T-helper 17 cell (primary cell): ENCODE results near the gene TK1. TPM values are rescaled to one million over a fixed set of nuclear protein-coding genes. Genes with fewer than 3 reads are reported as not detected.

Source experiments
- ATAC-seq: fragments of 150-1000 bp; cut with Tn5 transposase; 2 replicates; pipeline ENCODE4 v1.10.0; 2021; ENCODE audit warnings: mild to moderate bottlenecking, moderate library complexity
- DNase-seq, 3 donors: peaks; one replicate each; pipeline versions ENCODE4 v3.0.0 to v3.0.0-alpha.2; 2020 to 2021
- H3K9me3 ChIP-seq: one replicate; pipeline ENCODE4 v1.7.0; 2013; ENCODE audit warnings: low read length, mild to moderate bottlenecking; ENCODE audit not compliant: control insufficient read depth, poor library complexity, severe bottlenecking
- H3K27ac Mint-ChIP-seq: one replicate; pipeline ENCODE4 v1.8.0; 2022; ENCODE audit warnings: mild to moderate bottlenecking, moderate library complexity, mixed read lengths
- H3K27me3 Mint-ChIP-seq: one replicate; pipeline ENCODE4 v1.8.0; 2022; ENCODE audit warnings: mixed read lengths
- H3K36me3 Mint-ChIP-seq: one replicate; pipeline ENCODE4 v1.8.0; 2022; ENCODE audit warnings: low read depth, mixed read lengths
- H3K4me1 Mint-ChIP-seq: one replicate; pipeline ENCODE4 v1.8.0; 2022; ENCODE audit warnings: mild to moderate bottlenecking, mixed read lengths
- H3K4me3 Mint-ChIP-seq: one replicate; pipeline ENCODE4 v1.8.0; 2022; ENCODE audit warnings: mild to moderate bottlenecking, moderate library complexity, mixed read lengths
- total RNA-seq, 4 donors: library from RNA in 2 of 4; stranded (reverse) in 2 of 4; gene quantifications; one replicate each; pipeline ENCODE4 v1.2.3 and lab custom pipeline; 2022 to 2026

TK1 gene
- total RNA-seq, 2 donors from 2014 or later, result 0.42 to 1.2 TPM

GRCh38 chr17:78134899-78135385 is 51.9 kb downstream of the TK1 start:
- H3K9me3 ChIP-seq, result no peaks in the 10 kb centered on the region
- ATAC-seq, result no peak
- Mint-ChIP-seq H3K36me3 (peaks cover 11% of the 10 kb centered on the region), H3K4me1 (peaks cover 62% of the 10 kb centered on the region), H3K4me3 (peak overlapping the region; percentile 9), H3K27me3 (no peaks in the 10 kb centered on the region), H3K27ac (peak overlapping the region; percentile 98)
- DNase-seq, result no peak

- Mint-ChIP-seq H3K36me3 (peaks cover 11% of the 10 kb centered on the region), H3K27ac (peak overlapping the region; percentile 98), H3K4me1 (peaks cover 65% of the 10 kb centered on the region), H3K4me3 (peak overlapping the region; percentile 99), H3K27me3 (no peaks in the 10 kb centered on the region)
- DNase-seq (peak; percentile 62 to 72 (median 71)), ATAC-seq (peak; percentile 43)
- H3K9me3 ChIP-seq, result no peaks in the 10 kb centered on the region
Observed at GRCh38 chr17:78133971-78134898, 52.6 kb downstream of the TK1 start.

- no peaks in the 10 kb centered on the region for H3K27me3 Mint-ChIP-seq
- peaks cover 11% of the 10 kb centered on the region for H3K36me3 Mint-ChIP-seq
- DNase-seq, result no peak
- peaks cover 61% of the 10 kb centered on the region for H3K4me1 Mint-ChIP-seq
- H3K9me3 ChIP-seq, result no peaks in the 10 kb centered on the region
- peak overlapping the region; percentile 98 for H3K27ac Mint-ChIP-seq
- ATAC-seq, result no peak
- peak overlapping the region; percentile 99 for H3K4me3 Mint-ChIP-seq
Observed at GRCh38 chr17:78133179-78133951, 53.5 kb downstream of the TK1 start.

GRCh38 chr17:78132767-78133178 is 54.1 kb downstream of the TK1 start:
- ATAC-seq, result no peak

DNA sequence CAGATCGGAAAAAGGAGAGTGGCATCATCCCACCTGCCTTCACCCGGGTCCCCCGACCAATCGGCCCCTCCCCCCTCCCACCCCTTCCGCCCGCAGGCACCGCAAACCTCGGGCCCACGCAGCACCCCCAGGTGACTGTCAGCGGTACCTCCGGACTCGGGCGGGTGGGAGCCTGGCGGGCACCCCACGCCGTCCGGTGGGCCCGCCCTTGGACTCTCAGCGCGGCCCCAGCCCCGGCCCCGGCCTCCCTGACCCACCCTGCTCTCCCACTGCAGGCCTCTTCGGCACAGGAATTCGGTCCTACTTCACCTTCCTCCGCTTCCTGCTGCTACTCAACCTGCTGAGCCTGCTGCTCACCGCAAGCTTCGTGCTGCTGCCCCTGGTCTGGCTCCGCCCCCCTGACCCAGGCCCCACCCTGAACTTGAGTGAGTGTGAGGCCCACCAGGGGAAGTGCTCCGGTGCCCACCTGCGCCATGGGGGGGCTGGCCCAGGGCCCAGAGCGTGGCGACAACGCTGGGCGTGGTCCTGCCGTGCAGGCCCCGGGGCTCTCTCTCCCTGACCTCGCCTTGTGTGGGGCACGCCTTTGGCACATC is 54.7 kb downstream of the TK1 start:
- H3K27me3 Mint-ChIP-seq, result no peaks in the 10 kb centered on the region
- ATAC-seq, result peak; percentile 5
- H3K9me3 ChIP-seq, result no peaks in the 10 kb centered on the region
- H3K36me3 Mint-ChIP-seq, result peaks cover 11% of the 10 kb centered on the region
- H3K4me3 Mint-ChIP-seq, result peak overlapping the region; percentile 99
- peak overlapping the region; percentile 98 for H3K27ac Mint-ChIP-seq
- DNase-seq, result peak; percentile 40 to 54 (median 44)
- peaks cover 59% of the 10 kb centered on the region for H3K4me1 Mint-ChIP-seq

More at GRCh38 chr17:78132767-78133178, 54.1 kb downstream of the TK1 start:
- H3K27me3 Mint-ChIP-seq, result no peaks in the 10 kb centered on the region
- peak overlapping the region; percentile 99 for H3K4me3 Mint-ChIP-seq
- peaks cover 62% of the 10 kb centered on the region for H3K4me1 Mint-ChIP-seq
- peak overlapping the region; percentile 98 for H3K27ac Mint-ChIP-seq
- H3K36me3 Mint-ChIP-seq, result peaks cover 11% of the 10 kb centered on the region
- H3K9me3 ChIP-seq, result no peaks in the 10 kb centered on the region
- no peak for DNase-seq

DNA sequence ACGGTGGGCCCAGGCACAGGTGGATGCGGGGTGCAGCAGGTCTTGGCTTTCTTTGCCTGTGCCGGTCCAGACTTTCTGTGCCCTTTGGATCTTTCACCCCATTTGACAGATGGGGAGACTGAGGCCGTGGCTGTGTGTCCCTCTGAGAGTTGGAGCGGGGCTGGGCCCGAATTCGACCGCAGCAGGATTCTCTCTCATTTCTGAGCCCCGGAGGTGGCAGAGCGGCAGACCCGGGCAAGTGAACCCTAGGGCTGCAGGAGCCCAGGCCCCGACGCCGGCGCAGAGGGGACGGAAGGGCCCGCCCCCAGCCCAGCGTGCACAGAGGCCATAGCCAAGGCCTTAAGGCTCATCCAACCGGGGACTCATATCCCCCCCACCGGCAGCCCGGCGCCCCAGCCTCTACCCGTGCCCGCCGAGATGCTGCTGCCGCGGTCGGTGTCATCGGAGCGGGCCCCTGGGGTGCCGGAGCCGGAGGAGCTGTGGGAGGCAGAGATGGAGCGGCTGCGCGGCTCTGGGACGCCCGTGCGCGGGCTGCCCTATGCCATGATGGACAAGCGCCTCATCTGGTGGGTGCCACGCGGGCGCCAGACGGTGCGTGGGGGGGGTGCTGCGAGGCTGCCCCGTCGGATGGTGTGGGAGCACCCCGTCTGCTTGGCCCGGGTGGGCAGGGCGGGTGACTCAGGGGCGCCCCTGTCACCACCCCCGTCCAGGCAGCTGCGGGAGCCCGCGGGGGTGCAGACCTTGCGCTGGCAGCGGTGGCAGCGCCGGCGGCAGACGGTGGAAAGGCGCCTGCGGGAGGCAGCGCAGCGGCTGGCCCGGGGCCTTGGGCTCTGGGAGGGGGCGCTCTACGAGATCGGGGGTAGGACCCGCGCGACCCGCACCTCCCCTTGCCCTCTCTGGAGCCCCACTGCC is 55.4 kb downstream of the TK1 start:
- Mint-ChIP-seq H3K36me3 (peaks cover 11% of the 10 kb centered on the region), H3K27me3 (no peaks in the 10 kb centered on the region), H3K27ac (peak overlapping the region; percentile 95), H3K4me3 (peak overlapping the region; percentile 99), H3K4me1 (peaks cover 57% of the 10 kb centered on the region)
- no peaks in the 10 kb centered on the region for H3K9me3 ChIP-seq
- no peak for DNase-seq
- no peak for ATAC-seq

DNA sequence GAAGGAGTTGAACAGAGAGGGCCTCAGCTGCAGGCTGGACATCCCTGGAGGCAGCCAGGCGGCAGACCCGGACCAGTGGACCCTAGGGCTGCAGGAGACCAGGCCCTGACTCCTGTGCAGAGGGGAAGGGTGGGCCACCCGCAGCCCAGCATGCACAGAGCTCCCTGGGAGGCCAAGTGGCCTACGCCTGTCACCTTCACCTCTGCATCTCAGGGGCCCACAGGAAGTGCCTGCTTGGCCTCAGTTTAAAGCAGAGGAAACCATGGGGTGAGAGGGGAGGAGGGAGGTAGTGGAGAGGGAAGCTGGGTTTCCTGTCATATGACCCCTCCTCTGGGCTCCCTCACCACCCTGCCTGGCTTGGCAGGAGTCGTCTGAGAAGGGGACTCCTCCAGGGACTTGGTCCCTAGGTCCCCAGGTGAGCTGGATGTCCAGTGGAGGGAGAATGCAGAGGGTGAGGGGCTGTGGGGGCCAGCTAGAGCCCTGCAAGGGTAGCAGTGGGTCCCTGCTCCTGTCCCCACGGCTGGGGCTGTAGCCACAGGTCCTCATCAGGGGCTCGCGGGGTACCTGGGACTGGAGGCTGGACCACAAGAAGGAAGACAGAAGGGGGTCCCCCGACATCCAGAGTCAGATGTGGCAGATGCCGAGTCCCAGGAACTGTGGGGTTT is 56.3 kb downstream of the TK1 start, which contains the start of gene TMC8:
Gene TMC8, plus strand, starts transcription at position 335 of the 665 bp plus-strand sequence. CDS start 818 bp downstream, outside the sequence.
- H3K9me3 ChIP-seq, result no peaks in the 10 kb centered on the region
- H3K4me1 Mint-ChIP-seq, result peaks cover 56% of the 10 kb centered on the region
- H3K4me3 Mint-ChIP-seq, result peak within 1 kb of the TSS; percentile 99
- DNase-seq (peak; percentile 51 to 71 (median 65)), ATAC-seq (peak; percentile 67)
- no peaks in the 10 kb centered on the region for H3K27me3 Mint-ChIP-seq
- peak within 1 kb of the TSS; percentile 95 for H3K27ac Mint-ChIP-seq
- H3K36me3 Mint-ChIP-seq, result peaks cover 9% of the 10 kb centered on the region

GRCh38 chr17:78130090-78130436 is 56.8 kb downstream of the TK1 start:
- H3K4me1 Mint-ChIP-seq, result peaks cover 56% of the 10 kb centered on the region
- no peaks in the 10 kb centered on the region for H3K27me3 Mint-ChIP-seq
- peak overlapping the region; percentile 99 for H3K4me3 Mint-ChIP-seq
- ATAC-seq, result peak; percentile 1
- H3K36me3 Mint-ChIP-seq, result peaks cover 9% of the 10 kb centered on the region
- no peaks in the 10 kb centered on the region for H3K9me3 ChIP-seq
- no peak for DNase-seq
- peak overlapping the region; percentile 95 for H3K27ac Mint-ChIP-seq

- H3K9me3 ChIP-seq, result no peaks in the 10 kb centered on the region
- no peaks in the 10 kb centered on the region for H3K27me3 Mint-ChIP-seq
- peak overlapping the region; percentile 95 for H3K27ac Mint-ChIP-seq
- peaks cover 57% of the 10 kb centered on the region for H3K4me1 Mint-ChIP-seq
- ATAC-seq (peak; percentile 5), DNase-seq (no peak)
- H3K4me3 Mint-ChIP-seq, result peak overlapping the region; percentile 99
- peaks cover 9% of the 10 kb centered on the region for H3K36me3 Mint-ChIP-seq
Observed at GRCh38 chr17:78129351-78130089, 57.3 kb downstream of the TK1 start.

GRCh38 chr17:78128551-78129350 is 58.1 kb downstream of the TK1 start, which contains the start of gene TMC6:
TSS of gene TMC6 (minus strand) at chr17:78128755. CDS start at chr17:78126832, 1,923 bp downstream.
- peak within 1 kb of the TSS; percentile 95 for H3K27ac Mint-ChIP-seq
- no peaks in the 10 kb centered on the region for H3K9me3 ChIP-seq
- peaks cover 7% of the 10 kb centered on the region for H3K36me3 Mint-ChIP-seq
- no peaks in the 10 kb centered on the region for H3K27me3 Mint-ChIP-seq
- ATAC-seq, result peak; percentile 39
- peaks cover 57% of the 10 kb centered on the region for H3K4me1 Mint-ChIP-seq
- H3K4me3 Mint-ChIP-seq, result peak within 1 kb of the TSS; percentile 99
- peak; percentile 58 to 71 (median 68) for DNase-seq
